GM21619 (cell line): ENCODE measurements around the gene ZMIZ2.
"Not testable (repeated sequence)": the region's sequence is repeated elsewhere in the genome, so short reads cannot be mapped to it uniquely, and the experiment has no call there.

ENCODE experiments used
- ATAC-seq: cut with Tn5 transposase; IDR thresholded peaks from one replicate; pipeline ENCODE4 v1.9.1; 2021; ENCODE audit not compliant: unreplicated experiment

Gene ZMIZ2

GRCh38 chr7:44769776-44770294, 21.2 kb downstream of the ZMIZ2 start:
- peak; percentile 78 for ATAC-seq

GRCh38 chr7:44771358-44771757, 22.7 kb downstream of the ZMIZ2 start:
- no peak for ATAC-seq

GRCh38 chr7:44772440-44772839, 23.8 kb downstream of the ZMIZ2 start:
- ATAC-seq = no peak

GRCh38 chr7:44772867-44773266, 24.2 kb downstream of the ZMIZ2 start:
- no peak for ATAC-seq

- ATAC-seq = not testable (repeated sequence)
Measured at GRCh38 chr7:44774486-44774885, 25.8 kb downstream of the ZMIZ2 start.

- no peak for ATAC-seq
Measured at GRCh38 chr7:44775383-44776107, 26.9 kb downstream of the ZMIZ2 start.

- ATAC-seq = no peak
Measured at GRCh38 chr7:44776211-44776610, 27.6 kb downstream of the ZMIZ2 start.

GRCh38 chr7:44782460-44782859, 33.8 kb downstream of the ZMIZ2 start:
- ATAC-seq = no peak

GRCh38 chr7:44783407-44783806, 34.8 kb downstream of the ZMIZ2 start:
- ATAC-seq = no peak

GRCh38 chr7:44784364-44784763, 35.7 kb downstream of the ZMIZ2 start:
- no peak for ATAC-seq

- ATAC-seq = not testable (repeated sequence)
Measured at GRCh38 chr7:44785218-44785617, 36.6 kb downstream of the ZMIZ2 start.

- no peak for ATAC-seq
Measured at GRCh38 chr7:44787041-44787440, 38.4 kb downstream of the ZMIZ2 start.

- no peak for ATAC-seq
Measured at GRCh38 chr7:44787762-44788161, 39.1 kb downstream of the ZMIZ2 start.

GRCh38 chr7:44789990-44790389, 41.3 kb downstream of the ZMIZ2 start:
- no peak for ATAC-seq

GRCh38 chr7:44791278-44792219, 42.9 kb downstream of the ZMIZ2 start:
- no peak for ATAC-seq

GRCh38 chr7:44793919-44794318, 45.3 kb downstream of the ZMIZ2 start:
- ATAC-seq = no peak

GRCh38 chr7:44794331-44794730, 45.7 kb downstream of the ZMIZ2 start:
- ATAC-seq = no peak

GRCh38 chr7:44796034-44796503, 47.4 kb downstream of the ZMIZ2 start:
- peak; percentile 15 for ATAC-seq

- peak; percentile 82 for ATAC-seq
Measured at GRCh38 chr7:44796504-44797328, 48.1 kb downstream of the ZMIZ2 start, which contains the start of gene PPIA. Gene PPIA (plus strand): TSS chr7:44796681. CDS start chr7:44796725, 44 bp downstream.
